Natural killer cell treated with Interleukin-12 subunit alpha and Interleukin-12 subunit beta and Interleukin-15 and Interleukin-18, amount 100 ng/mL, for 72 hours (primary cell): ENCODE results near the gene CCDC183. TPM values are rescaled to one million over a fixed set of nuclear protein-coding genes. Genes with fewer than 3 reads are reported as not detected.

Experiments
- ATAC-seq, 2 donors: fragments of 150-1000 bp; cut with Tn5 transposase in 1 of 2; sonication (Bioruptor Pico), chemical (Tn5 transposase) in 1 of 2; 2 replicates each; pipeline ENCODE4 v1.10.0; 2021
- DNase-seq: peaks from one replicate; pipeline ENCODE4 v3.0.0; 2022; ENCODE audit warnings: low spot score
- H3K27ac Mint-ChIP-seq, 2 donors: 1 replicate in 1 of 2; 2 replicates in 1 of 2; pipeline ENCODE4 v1.8.0; 2022; ENCODE audit warnings: mixed read lengths in 2 of 2, mild to moderate bottlenecking in 1 of 2, moderate library complexity in 1 of 2
- H3K27me3 Mint-ChIP-seq, 2 donors: 1 replicate in 1 of 2; 2 replicates in 1 of 2; pipeline ENCODE4 v1.8.0; 2022; ENCODE audit warnings: mixed read lengths in 2 of 2
- H3K36me3 Mint-ChIP-seq: one replicate; pipeline ENCODE4 v1.8.0; 2022; ENCODE audit warnings: mixed read lengths
- H3K4me1 Mint-ChIP-seq, 2 donors: 1 replicate in 1 of 2; 2 replicates in 1 of 2; pipeline ENCODE4 v1.8.0; 2022; ENCODE audit warnings: low read depth in 2 of 2, mixed read lengths in 2 of 2, mild to moderate bottlenecking in 1 of 2
- H3K4me3 Mint-ChIP-seq: one replicate; pipeline ENCODE4 v1.8.0; 2022; ENCODE audit warnings: mixed read lengths
- H3K9me3 Mint-ChIP-seq: 2 replicates; pipeline ENCODE4 v1.8.0; 2022; ENCODE audit warnings: mixed read lengths
- total RNA-seq, 2 donors: library from RNA; stranded (reverse); gene quantifications; one replicate each; pipeline ENCODE4 v1.2.3, GENCODE V29; 2022

The CCDC183 gene
- total RNA-seq, 2 donors from 2014 or later, result 0.38 to 0.45 TPM

DNA sequence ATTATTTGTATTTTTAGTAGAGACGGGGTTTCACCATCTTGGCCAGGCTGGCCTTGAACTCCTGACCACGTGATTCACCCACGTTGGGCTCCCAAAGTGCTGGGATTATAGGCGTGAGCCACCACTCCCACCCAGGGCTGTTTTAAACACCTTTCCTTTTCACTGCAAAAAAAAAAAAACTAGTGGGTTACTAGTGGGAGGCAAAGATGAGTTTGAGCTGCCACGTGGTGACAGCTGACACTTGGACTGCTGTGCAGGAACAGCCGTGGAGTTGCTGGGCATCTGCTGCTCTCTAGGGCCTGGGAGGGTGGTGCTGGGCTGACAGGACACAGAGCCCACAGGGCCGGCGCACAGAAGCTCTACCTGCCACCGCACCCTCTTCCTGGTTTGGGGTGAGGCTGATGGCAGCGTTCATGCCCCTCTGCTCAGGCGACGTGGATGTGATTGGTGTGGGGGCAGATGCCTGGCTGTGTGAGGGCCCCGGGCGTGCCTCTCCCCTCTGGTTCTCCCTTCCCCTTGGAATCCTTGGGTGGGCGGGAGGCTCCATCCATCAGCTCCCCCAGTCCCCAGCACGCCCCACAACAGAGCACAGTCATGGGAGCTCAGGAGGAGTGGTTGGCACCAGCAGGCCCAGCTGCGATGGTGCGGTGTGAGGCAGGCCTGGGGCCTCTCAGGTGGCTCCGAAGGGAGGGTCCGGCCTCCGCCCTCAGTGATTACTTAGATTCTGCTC is 28.5 kb downstream of the CCDC183 start:
- peak; percentile 42 for DNase-seq
- Mint-ChIP-seq H3K27me3 (no peaks in the 10 kb centered on the region), H3K4me1 (peaks cover 6% of the 10 kb centered on the region in 2 donors), H3K4me3 (no peak overlapping the region), H3K27ac (no peak overlapping the region), H3K9me3 (no peaks in the 10 kb centered on the region), H3K36me3 (no peaks in the 10 kb centered on the region)
- no peak for ATAC-seq

DNA sequence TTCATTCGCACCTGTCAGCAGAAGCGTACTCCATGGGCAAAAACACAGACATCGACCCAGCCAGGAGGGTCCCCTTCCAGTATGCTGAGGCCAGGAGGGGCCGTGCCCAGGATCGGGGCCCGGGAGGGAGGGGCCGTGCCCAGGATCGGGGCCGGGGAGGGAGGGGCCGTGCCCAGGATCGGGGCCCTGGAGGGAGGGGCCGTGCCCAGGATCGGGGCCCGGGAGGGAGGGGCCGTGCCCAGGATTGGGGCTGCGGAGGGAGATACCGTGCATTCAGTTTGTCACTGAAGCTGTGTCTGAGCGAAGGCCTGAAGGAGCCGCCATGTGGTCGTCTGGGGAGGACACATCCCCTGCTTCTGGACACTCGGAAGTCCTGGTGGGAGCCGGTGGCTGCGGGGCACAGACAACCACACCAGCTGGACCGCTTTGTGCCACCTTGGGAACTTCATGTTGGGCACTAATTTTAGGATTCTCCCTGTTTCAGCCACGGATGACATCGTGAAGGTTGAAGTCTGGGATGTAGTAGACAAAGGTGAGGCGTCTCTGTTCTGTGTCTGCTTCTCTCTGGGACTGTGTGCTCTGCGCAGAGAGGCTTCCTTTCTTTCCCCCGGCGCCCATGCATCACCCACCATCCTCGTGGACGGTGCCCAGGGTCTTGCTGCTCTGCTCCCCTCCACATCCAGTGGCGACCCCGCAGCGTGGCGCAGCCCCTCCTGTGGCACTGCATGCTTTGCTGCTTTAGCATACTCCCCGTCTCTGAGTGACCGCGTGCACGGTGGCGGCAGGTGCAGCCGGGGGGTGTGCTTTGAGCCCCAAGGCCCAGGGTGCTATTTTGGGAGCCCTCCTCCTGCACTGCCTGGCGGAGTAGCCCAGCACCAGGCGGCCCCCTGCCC is 29.4 kb downstream of the CCDC183 start:
- no peaks in the 10 kb centered on the region for H3K27me3 Mint-ChIP-seq

GRCh38 chr9:136826188-136826541 is 30.0 kb downstream of the CCDC183 start:
- no peak overlapping the region for H3K27ac Mint-ChIP-seq
- peak; percentile 54 for DNase-seq
- no peaks in the 10 kb centered on the region for H3K36me3 Mint-ChIP-seq
- peaks cover under 1% of the 10 kb centered on the region in 2 donors for H3K4me1 Mint-ChIP-seq
- ATAC-seq, result no peak
- no peak overlapping the region for H3K4me3 Mint-ChIP-seq
- no peaks in the 10 kb centered on the region for H3K27me3 Mint-ChIP-seq
- no peaks in the 10 kb centered on the region for H3K9me3 Mint-ChIP-seq

More for the DNA sequence above, 29.4 kb downstream of the CCDC183 start:
- peak; percentile 59 for DNase-seq
- Mint-ChIP-seq H3K4me3 (no peak overlapping the region), H3K36me3 (no peaks in the 10 kb centered on the region), H3K27ac (no peak overlapping the region), H3K9me3 (no peaks in the 10 kb centered on the region), H3K4me1 (peaks cover 6% of the 10 kb centered on the region in 2 donors)
- ATAC-seq, result no peak

- H3K27ac Mint-ChIP-seq, result no peak overlapping the region
- H3K9me3 Mint-ChIP-seq, result no peaks in the 10 kb centered on the region
- H3K4me3 Mint-ChIP-seq, result no peak overlapping the region
- no peaks in the 10 kb centered on the region for H3K4me1 Mint-ChIP-seq
- H3K27me3 Mint-ChIP-seq, result no peaks in the 10 kb centered on the region
- no peaks in the 10 kb centered on the region for H3K36me3 Mint-ChIP-seq
- DNase-seq, result peak; percentile 57
- no peak for ATAC-seq
Measured at GRCh38 chr9:136826703-136827582, 30.8 kb downstream of the CCDC183 start.

DNA sequence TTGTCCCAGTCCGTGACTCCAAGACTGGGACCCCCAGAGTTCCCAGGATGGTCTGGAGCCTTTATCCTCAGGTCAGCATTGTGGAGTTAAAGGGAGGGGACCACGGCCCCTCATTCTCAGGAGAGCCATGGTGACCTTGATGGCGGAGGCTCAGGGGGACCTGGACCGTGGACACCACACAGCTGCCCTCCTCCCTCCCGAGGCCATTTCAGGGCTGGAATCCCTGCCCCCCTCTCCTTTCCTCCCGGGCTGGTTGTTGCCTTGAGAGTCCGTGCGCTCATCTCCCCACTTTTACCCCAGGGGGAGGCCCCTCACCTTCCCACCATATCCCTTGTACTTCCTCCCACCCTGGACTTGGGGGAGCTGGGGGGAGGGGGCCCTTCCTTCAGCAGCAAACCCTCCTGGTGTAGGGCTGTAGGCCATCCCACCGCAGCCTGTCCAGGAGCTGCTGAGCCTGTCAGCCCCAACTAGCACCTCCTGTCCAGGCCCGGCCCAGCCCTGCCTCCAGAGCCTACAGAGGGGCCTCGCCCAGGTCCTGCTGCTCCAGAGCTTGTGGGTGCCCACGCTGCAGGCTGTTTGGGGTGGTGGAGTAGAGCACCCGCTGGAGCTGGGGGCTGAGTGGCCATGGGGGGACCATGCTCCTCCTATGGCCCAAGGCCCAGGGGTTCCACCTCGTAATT is 31.8 kb downstream of the CCDC183 start:
- H3K36me3 Mint-ChIP-seq, result no peaks in the 10 kb centered on the region

DNA sequence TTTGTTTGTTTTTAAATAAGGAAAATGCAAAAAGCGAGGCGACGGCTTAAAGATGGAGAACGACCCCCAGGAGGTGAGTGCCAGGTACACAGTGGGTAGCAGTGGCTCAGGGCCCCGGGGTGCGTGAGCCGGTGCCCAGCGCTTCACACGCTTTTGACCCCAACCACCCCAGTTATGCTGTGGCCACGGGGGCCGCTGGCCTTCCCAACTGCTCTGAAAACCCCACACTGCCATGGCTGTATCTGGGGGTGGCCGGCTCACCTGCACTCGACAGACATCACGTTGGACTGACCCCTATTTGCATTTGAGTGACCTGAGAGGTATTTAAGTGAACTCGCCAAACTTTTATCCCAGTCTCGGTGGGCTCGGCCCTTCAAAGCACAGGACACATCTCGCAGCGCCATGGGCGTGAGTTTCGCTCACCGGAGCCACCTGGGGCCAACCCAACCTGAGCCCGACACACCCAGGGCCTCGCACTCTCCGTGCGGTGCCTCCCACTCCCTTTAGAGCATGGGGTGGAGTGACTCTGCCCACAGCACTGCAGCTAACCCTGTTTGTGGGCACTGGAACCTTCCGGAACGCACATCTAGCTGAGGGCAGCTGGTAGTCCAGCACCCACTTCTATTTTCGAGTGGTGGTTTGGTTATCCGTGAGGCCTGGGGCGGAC is 32.5 kb downstream of the CCDC183 start:
- Mint-ChIP-seq H3K4me1 (no peaks in the 10 kb centered on the region), H3K27ac (no peak overlapping the region), H3K9me3 (no peaks in the 10 kb centered on the region), H3K4me3 (no peak overlapping the region), H3K27me3 (no peaks in the 10 kb centered on the region), H3K36me3 (no peaks in the 10 kb centered on the region)
- no peak for ATAC-seq
- DNase-seq, result peak; percentile 55

More for the DNA sequence above, 31.8 kb downstream of the CCDC183 start:
- Mint-ChIP-seq H3K9me3 (no peaks in the 10 kb centered on the region), H3K27ac (no peak overlapping the region), H3K4me1 (no peaks in the 10 kb centered on the region), H3K27me3 (no peaks in the 10 kb centered on the region), H3K4me3 (no peak overlapping the region)
- no peak for ATAC-seq
- peak; percentile 34 for DNase-seq

DNA sequence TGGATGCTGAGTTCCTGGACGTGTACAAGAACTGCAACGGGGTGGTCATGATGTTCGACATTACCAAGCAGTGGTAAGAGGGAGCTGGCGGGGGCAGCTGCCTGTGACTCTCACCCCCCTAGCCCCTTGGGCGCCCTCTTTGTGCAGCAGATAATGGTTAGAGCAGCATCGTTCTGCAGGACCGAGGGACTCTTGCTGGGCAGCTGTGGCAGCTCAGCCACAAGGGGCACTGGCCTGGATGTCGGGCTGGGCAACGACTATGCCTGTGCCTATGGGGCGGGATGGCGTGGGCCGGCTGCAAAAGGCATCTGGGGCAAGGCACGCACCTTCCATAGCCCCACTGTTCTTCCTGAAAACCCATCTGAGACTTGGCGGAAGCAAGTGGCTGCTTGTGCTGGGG is 33.3 kb downstream of the CCDC183 start:
- Mint-ChIP-seq H3K27me3 (no peaks in the 10 kb centered on the region), H3K4me1 (no peaks in the 10 kb centered on the region), H3K4me3 (no peak overlapping the region), H3K9me3 (no peaks in the 10 kb centered on the region), H3K36me3 (no peaks in the 10 kb centered on the region), H3K27ac (no peak overlapping the region)
- ATAC-seq, result no peak
- peak; percentile 42 for DNase-seq

GRCh38 chr9:136829981-136830885 is 34.1 kb downstream of the CCDC183 start:
- Mint-ChIP-seq H3K27ac (no peak overlapping the region), H3K27me3 (no peaks in the 10 kb centered on the region), H3K9me3 (no peaks in the 10 kb centered on the region), H3K4me1 (no peaks in the 10 kb centered on the region), H3K36me3 (no peaks in the 10 kb centered on the region), H3K4me3 (no peak overlapping the region)
- DNase-seq, result peak; percentile 57
- peak in 1 of 2 donors; percentile 18 for ATAC-seq

DNA sequence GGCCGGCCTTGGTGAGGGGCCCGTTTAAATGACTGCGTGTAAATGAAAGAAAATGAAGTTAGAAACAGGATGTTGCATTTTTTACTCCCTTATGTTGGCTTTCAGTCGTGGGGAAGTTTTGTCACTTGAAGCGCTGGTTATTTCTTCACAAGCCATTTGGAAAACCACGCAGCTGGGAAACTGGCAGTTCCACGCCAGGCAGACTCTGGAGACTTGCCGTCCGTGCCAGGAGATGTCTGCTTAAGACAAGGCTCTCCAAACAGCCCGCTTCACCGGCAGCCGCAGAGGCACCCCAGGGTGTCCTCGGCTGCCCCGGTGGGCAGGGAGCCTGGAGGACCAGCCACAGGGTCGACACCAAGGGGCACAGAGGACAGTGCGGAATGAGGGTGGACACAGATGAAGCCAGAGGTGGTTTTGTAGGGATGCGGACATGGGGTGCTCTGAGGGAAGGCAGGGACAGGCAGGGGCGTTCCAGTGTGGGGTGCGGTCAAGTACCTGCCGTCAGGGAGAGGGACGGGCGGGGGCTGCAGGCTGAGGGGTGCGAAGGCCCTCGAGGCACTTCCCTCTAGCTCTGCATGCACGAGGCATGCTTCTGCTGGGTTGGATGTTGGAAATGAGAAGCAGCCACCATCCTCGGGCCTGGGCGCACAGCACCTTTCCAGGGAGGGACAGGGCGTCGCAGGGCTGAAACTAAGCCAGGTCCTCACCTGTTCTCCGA is 35.0 kb downstream of the CCDC183 start:
- Mint-ChIP-seq H3K27me3 (no peaks in the 10 kb centered on the region), H3K27ac (no peak overlapping the region), H3K36me3 (no peaks in the 10 kb centered on the region), H3K4me1 (no peaks in the 10 kb centered on the region), H3K4me3 (no peak overlapping the region), H3K9me3 (no peaks in the 10 kb centered on the region)
- ATAC-seq (no peak), DNase-seq (peak; percentile 48)

GRCh38 chr9:136831720-136832104 is 35.6 kb downstream of the CCDC183 start:
- no peak for ATAC-seq
- H3K9me3 Mint-ChIP-seq, result no peaks in the 10 kb centered on the region
- H3K4me1 Mint-ChIP-seq, result no peaks in the 10 kb centered on the region
- H3K36me3 Mint-ChIP-seq, result no peaks in the 10 kb centered on the region
- no peak overlapping the region for H3K4me3 Mint-ChIP-seq
- no peak overlapping the region for H3K27ac Mint-ChIP-seq
- no peaks in the 10 kb centered on the region for H3K27me3 Mint-ChIP-seq
- DNase-seq, result peak; percentile 45

DNA sequence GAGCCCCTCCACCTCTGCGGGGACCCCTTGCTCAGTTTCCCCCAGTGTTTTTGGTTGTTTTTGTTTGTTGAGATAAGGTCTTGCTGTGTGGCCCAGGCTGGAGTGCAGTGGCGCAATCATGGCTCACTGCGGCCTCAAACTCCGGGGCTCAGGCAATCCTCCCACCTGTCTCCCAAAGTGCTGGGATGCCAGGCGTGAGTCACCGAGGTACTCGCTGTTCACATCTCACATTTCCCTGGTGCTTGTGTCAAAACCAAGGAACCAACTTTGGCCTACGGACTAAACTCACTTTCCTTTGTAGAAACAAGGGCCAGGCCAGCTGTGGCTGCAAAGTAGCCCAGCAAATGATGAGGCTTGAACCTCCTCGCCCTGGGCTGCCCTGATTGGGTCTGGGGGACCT is 36.4 kb downstream of the CCDC183 start:
- DNase-seq (peak; percentile 40), ATAC-seq (no peak)
- Mint-ChIP-seq H3K27me3 (no peaks in the 10 kb centered on the region), H3K4me1 (no peaks in the 10 kb centered on the region), H3K9me3 (no peaks in the 10 kb centered on the region), H3K36me3 (no peaks in the 10 kb centered on the region), H3K4me3 (no peak overlapping the region), H3K27ac (no peak overlapping the region)
